H1 (cell line): ENCODE results near the gene TUBB1. TPM values are rescaled to one million over a fixed set of nuclear protein-coding genes. Genes with fewer than 3 reads are reported as not detected.

Experiments used
- RAD21 ChIP-seq, 2 experiments: IDR thresholded peaks in 1 of 2; conservative IDR thresholded peaks in 1 of 2; 2 replicates each; pipeline ENCODE4 v1.6.1; 2011; ENCODE audit warnings: low read depth in 2 of 2, low read length in 2 of 2, improper control_type of control experiment in 1 of 2, inconsistent platforms in 1 of 2, mild to moderate bottlenecking in 1 of 2, moderate library complexity in 1 of 2
- SIN3A ChIP-seq, 2 experiments: IDR thresholded peaks in 1 of 2; conservative IDR thresholded peaks in 1 of 2; 2 replicates each; pipeline ENCODE4 v1.6.1; 2011 to 2012; ENCODE audit warnings: low read length in 2 of 2, improper control_type of control experiment in 1 of 2, low read depth in 1 of 2, mild to moderate bottlenecking in 1 of 2
- YY1 ChIP-seq: IDR thresholded peaks from 2 replicates; pipeline ENCODE4 v1.6.1; 2011; ENCODE audit warnings: low read depth, mild to moderate bottlenecking, low read length
- polyA plus RNA-seq, 7 experiments: library from polyadenylated mRNA; depleted of rRNA in 3 of 7; stranded (reverse) in 5 of 7; unstranded in 2 of 7; fragments of >200 nt in 5 of 7; fragments of 200-250 nt in 2 of 7; gene quantifications; 1 replicate in 5 of 7; 2 replicates in 1 of 7; 4 replicates in 1 of 7; pipeline versions ENCODE4 v1.2.1 to v1.2.3, GENCODE V29; 2011 to 2013; ENCODE audit warnings: missing spikeins in 2 of 7, mixed read lengths in 2 of 7
- total RNA-seq: library from RNA; stranded (reverse); fragmentation: NEBNext Ultra II Directional; extraction: Animal tissue kit (Norgen Biotek cat#: 25700); gene quantifications from 2 replicates; pipeline ENCODE4 v1.2.1, GENCODE V29; 2021
- TF ChIP-seq, protein P1 (sequence below): fragments of 300-600 bp; sonication (generic); IDR thresholded peaks from 2 replicates; pipeline ENCODE4 v1.7.1; 2012; ENCODE audit warnings: low read length, moderate library complexity, mild to moderate bottlenecking, inconsistent platforms; ENCODE audit not compliant: insufficient replicate concordance

TUBB1 gene
- total and polyA plus RNA-seq, 2 of the 8 experiments (the other 6 are each of a cell fraction or from before 2014, with no cell fraction given), result not detected

DNA sequence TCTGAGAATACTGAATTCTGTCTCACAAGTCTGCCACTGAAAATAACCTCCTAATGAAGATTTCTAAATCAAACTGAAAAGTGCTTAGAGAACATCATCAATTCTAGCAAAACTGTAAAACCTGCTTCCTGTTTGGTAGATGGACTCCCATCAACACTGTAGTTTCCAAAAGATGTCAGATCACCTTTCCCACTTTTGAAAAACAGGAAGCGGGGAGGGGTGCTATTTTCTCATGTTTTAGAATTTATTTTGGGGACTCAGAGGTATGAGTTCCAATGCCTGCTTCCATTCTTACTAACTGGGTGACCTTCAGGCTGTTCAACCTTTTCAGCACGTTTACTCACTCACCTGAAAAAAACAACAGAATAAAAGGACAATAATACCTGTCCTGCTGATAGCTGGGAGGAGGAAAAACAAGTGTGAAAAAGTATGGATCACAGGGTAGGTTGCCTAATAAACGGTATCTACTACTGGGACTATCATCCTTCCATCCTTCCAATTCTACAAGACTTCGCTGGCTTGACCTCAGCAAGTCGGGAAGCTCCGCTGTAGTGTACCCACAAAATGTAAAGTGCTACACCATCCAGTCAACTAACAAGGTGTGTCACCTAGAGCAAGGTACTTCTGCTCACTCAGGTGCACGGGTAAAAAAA, 11.8 kb downstream of the TUBB1 start (continued):
- TF ChIP-seq, protein P1, sequence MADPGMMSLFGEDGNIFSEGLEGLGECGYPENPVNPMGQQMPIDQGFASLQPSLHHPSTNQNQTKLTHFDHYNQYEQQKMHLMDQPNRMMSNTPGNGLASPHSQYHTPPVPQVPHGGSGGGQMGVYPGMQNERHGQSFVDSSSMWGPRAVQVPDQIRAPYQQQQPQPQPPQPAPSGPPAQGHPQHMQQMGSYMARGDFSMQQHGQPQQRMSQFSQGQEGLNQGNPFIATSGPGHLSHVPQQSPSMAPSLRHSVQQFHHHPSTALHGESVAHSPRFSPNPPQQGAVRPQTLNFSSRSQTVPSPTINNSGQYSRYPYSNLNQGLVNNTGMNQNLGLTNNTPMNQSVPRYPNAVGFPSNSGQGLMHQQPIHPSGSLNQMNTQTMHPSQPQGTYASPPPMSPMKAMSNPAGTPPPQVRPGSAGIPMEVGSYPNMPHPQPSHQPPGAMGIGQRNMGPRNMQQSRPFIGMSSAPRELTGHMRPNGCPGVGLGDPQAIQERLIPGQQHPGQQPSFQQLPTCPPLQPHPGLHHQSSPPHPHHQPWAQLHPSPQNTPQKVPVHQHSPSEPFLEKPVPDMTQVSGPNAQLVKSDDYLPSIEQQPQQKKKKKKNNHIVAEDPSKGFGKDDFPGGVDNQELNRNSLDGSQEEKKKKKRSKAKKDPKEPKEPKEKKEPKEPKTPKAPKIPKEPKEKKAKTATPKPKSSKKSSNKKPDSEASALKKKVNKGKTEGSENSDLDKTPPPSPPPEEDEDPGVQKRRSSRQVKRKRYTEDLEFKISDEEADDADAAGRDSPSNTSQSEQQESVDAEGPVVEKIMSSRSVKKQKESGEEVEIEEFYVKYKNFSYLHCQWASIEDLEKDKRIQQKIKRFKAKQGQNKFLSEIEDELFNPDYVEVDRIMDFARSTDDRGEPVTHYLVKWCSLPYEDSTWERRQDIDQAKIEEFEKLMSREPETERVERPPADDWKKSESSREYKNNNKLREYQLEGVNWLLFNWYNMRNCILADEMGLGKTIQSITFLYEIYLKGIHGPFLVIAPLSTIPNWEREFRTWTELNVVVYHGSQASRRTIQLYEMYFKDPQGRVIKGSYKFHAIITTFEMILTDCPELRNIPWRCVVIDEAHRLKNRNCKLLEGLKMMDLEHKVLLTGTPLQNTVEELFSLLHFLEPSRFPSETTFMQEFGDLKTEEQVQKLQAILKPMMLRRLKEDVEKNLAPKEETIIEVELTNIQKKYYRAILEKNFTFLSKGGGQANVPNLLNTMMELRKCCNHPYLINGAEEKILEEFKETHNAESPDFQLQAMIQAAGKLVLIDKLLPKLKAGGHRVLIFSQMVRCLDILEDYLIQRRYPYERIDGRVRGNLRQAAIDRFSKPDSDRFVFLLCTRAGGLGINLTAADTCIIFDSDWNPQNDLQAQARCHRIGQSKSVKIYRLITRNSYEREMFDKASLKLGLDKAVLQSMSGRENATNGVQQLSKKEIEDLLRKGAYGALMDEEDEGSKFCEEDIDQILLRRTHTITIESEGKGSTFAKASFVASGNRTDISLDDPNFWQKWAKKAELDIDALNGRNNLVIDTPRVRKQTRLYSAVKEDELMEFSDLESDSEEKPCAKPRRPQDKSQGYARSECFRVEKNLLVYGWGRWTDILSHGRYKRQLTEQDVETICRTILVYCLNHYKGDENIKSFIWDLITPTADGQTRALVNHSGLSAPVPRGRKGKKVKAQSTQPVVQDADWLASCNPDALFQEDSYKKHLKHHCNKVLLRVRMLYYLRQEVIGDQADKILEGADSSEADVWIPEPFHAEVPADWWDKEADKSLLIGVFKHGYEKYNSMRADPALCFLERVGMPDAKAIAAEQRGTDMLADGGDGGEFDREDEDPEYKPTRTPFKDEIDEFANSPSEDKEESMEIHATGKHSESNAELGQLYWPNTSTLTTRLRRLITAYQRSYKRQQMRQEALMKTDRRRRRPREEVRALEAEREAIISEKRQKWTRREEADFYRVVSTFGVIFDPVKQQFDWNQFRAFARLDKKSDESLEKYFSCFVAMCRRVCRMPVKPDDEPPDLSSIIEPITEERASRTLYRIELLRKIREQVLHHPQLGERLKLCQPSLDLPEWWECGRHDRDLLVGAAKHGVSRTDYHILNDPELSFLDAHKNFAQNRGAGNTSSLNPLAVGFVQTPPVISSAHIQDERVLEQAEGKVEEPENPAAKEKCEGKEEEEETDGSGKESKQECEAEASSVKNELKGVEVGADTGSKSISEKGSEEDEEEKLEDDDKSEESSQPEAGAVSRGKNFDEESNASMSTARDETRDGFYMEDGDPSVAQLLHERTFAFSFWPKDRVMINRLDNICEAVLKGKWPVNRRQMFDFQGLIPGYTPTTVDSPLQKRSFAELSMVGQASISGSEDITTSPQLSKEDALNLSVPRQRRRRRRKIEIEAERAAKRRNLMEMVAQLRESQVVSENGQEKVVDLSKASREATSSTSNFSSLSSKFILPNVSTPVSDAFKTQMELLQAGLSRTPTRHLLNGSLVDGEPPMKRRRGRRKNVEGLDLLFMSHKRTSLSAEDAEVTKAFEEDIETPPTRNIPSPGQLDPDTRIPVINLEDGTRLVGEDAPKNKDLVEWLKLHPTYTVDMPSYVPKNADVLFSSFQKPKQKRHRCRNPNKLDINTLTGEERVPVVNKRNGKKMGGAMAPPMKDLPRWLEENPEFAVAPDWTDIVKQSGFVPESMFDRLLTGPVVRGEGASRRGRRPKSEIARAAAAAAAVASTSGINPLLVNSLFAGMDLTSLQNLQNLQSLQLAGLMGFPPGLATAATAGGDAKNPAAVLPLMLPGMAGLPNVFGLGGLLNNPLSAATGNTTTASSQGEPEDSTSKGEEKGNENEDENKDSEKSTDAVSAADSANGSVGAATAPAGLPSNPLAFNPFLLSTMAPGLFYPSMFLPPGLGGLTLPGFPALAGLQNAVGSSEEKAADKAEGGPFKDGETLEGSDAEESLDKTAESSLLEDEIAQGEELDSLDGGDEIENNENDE, result no peak
- no peak for TF ChIP-seq YY1
- no peak for TF ChIP-seq SIN3A (conservative IDR thresholded peaks at IDR 0.05 in 1 of 2, IDR thresholded peaks at IDR 0.05 in 1 of 2; ENCODE audit: low read depth in 1 of 2, low read length in 2 of 2)
- TF ChIP-seq RAD21 (IDR thresholded peaks at IDR 0.05 in 1 of 2, conservative IDR thresholded peaks at IDR 0.05 in 1 of 2; ENCODE audit: low read depth in 2 of 2, low read length in 2 of 2), result no peak
